Vagina (tissue), 2 donors: ENCODE results near the gene MYOF.

Experiments
- CTCF ChIP-seq, 3 experiments: fragments of 450-650 bp in 2 of 3; fragments of 200-600 bp in 1 of 3; sonication (generic) in 1 of 3; IDR thresholded peaks; one replicate each; pipeline ENCODE4 v1.5.1; 2017 to 2019; ENCODE audit warnings: antibody characterized with exemption in 3 of 3, mild to moderate bottlenecking in 2 of 3, moderate library complexity in 2 of 3
- POLR2A ChIP-seq, 2 donors: fragments of 450-650 bp; IDR thresholded peaks; one replicate each; pipeline ENCODE4 v1.6.1; 2017; ENCODE audit warnings: antibody characterized with exemption in 2 of 2, mild to moderate bottlenecking in 2 of 2, moderate library complexity in 2 of 2
- POLR2AphosphoS5 ChIP-seq, 2 donors: sonication (generic); formaldehyde crosslinking; IDR thresholded peaks; one replicate each; pipeline ENCODE4 v1.9.0; 2017; ENCODE audit warnings: antibody characterized with exemption in 2 of 2, mild to moderate bottlenecking in 2 of 2, low read depth in 1 of 2; ENCODE audit not compliant: insufficient read depth in 1 of 2

- TF ChIP-seq CTCF (IDR thresholded peaks at IDR 0.05) (no peak), POLR2A (IDR thresholded peaks at IDR 0.05) (no peak), POLR2AphosphoS5 (IDR thresholded peaks at IDR 0.05; ENCODE audit: insufficient read depth in 1 of 2, low read depth in 1 of 2) (no peak)
Observed at GRCh38 chr10:93280699-93281366, 201.3 kb downstream of the MYOF start.
